ENCODE measurements around the gene TSPAN10. TPM values are rescaled to one million over a fixed set of nuclear protein-coding genes. Genes with fewer than 3 reads are reported as not detected.

The TSPAN10 gene
- total and polyA plus RNA-seq, 9 of the 15 experiments (the other 6 are each of a cell fraction or from before 2014, with no cell fraction given) = 0.05 to 0.31 (median 0.13) TPM; not detected in 1

DNA sequence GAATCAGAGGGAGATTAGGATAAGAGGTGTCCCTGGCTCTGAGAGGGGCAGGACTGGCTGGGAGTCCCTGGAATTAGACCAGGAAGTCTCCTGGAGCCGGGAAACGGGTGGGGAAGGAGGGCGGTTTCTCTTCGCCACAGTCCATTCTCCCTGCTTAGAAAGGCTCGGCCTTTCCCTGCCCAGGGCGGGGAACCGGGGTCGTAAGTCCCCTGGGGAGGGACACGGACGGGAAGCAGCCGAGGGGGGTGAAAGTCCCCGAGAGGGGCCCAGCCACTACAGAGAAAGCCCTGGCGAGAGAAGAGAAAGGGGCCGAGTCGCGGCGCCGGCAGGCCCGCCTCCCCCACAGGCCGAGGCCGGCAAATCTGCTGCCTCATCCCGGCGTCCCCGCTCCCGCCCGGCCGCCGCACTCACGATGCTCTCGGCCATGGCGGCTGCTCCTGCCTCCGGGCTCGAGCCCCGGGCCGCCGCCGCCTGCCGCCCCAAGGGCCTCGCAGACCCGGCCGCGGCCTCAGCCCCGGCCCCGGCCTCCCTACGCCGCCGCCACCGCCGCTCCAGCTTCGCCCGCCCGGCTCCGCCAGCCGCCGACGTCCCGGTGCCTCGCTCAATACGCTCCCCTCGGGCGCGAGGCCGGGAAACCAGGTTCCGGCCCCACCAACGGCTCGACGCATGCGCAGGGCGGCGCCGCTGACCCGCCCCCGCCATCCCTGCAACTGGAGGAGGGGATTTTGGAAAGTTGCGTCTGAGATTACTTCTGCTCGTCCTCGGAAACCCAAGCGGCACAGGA is at the start of gene TSPAN10, which contains the start of gene NPLOC4 (continued):
- peak; percentile 36; the same call in 1 of the 2 replicates for TF ChIP-seq KLF6 (CRISPR knock-in tag; IDR thresholded peaks at IDR 0.05; ENCODE audit: borderline replicate concordance)
- TF ChIP-seq GTF2E2 (tag; IDR thresholded peaks at IDR 0.05) = peak; percentile 97
- TF ChIP-seq, protein P1, sequence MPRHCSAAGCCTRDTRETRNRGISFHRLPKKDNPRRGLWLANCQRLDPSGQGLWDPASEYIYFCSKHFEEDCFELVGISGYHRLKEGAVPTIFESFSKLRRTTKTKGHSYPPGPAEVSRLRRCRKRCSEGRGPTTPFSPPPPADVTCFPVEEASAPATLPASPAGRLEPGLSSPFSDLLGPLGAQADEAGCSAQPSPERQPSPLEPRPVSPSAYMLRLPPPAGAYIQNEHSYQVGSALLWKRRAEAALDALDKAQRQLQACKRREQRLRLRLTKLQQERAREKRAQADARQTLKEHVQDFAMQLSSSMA (CRISPR knock-in tag; IDR thresholded peaks at IDR 0.05) = peak; percentile 85; the same call in 1 of the 2 replicates
- TF ChIP-seq, protein P2, sequence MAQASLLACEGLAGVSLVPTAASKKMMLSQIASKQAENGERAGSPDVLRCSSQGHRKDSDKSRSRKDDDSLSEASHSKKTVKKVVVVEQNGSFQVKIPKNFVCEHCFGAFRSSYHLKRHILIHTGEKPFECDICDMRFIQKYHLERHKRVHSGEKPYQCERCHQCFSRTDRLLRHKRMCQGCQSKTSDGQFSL (CRISPR knock-in tag; IDR thresholded peaks at IDR 0.05) = no peak
- TF ChIP-seq, protein P2 (tag; IDR thresholded peaks at IDR 0.05) = 0 out of 4 replicates have a peak, but pooled peaks of 1 of the 2 experiments have one; percentile 60
- TF ChIP-seq ZNF592 (IDR thresholded peaks at IDR 0.05) = peak; percentile 67; the same call in 1 of the 2 replicates
- peak; percentile 82 for TF ChIP-seq SP1 (CRISPR knock-in tag; IDR thresholded peaks at IDR 0.05)
- no peak for TF ChIP-seq ADNP (tag; IDR thresholded peaks at IDR 0.05)
- TF ChIP-seq SMARCA5 (IDR thresholded peaks at IDR 0.05) = no peak
- no peak for TF ChIP-seq ZNF407 (IDR thresholded peaks at IDR 0.05; ENCODE audit: low read depth)
- no peak for TF ChIP-seq ZNF239 (CRISPR knock-in tag; IDR thresholded peaks at IDR 0.05)
- TF ChIP-seq GABPB1 (CRISPR knock-in tag; IDR thresholded peaks at IDR 0.05) = peak; percentile 95
- TF ChIP-seq ILK (tag; IDR thresholded peaks at IDR 0.05; ENCODE audit: borderline replicate concordance, low read depth) = no peak
